Measurements from ENCODE around the gene CNTNAP2.
A peak's percentile ranks its signal among the peaks of the same experiment; 100 is the strongest.

The CNTNAP2 gene

GRCh38 chr7:146175716-146176115 lies 59.1 kb downstream of the CNTNAP2 start:
- Histone ChIP-seq H3K27me3 (ENCODE audit: insufficient read depth, low read length) (no peaks in the 10 kb centered on the region), H3K4ac (ENCODE audit: low read depth, low read length) (no peak overlapping the region)

GRCh38 chr7:146176860-146177259 lies 60.3 kb downstream of the CNTNAP2 start:
- DNase-seq = no peak
- no peak overlapping the region for H3K4ac ChIP-seq (ENCODE audit: low read depth, low read length)
- no peaks in the 10 kb centered on the region for H3K36me3 ChIP-seq (ENCODE audit: control insufficient read depth in 1 of 2, insufficient read depth in 2 of 2, low read length in 2 of 2)
- no peak overlapping the region for H2AFZ ChIP-seq (ENCODE audit: insufficient read depth, low read length, poor library complexity)
- H4K91ac ChIP-seq (ENCODE audit: low read depth, low read length) = no peak overlapping the region
- H3K79me1 ChIP-seq (ENCODE audit: low read length) = no peaks in the 10 kb centered on the region
- H3K9me3 ChIP-seq (ENCODE audit: insufficient read depth, low read depth, low read length) = no peaks in the 10 kb centered on the region
- H3K14ac ChIP-seq (ENCODE audit: low read length) = no peak overlapping the region
- H2AK5ac ChIP-seq (ENCODE audit: low read length) = no peak overlapping the region
- no peak overlapping the region for H2BK5ac ChIP-seq (ENCODE audit: low read depth, low read length, poor library complexity)
- no peak overlapping the region for H4K12ac ChIP-seq (ENCODE audit: low read depth, low read length)
- H2BK12ac ChIP-seq (ENCODE audit: low read length) = no peak overlapping the region
- no peaks in the 10 kb centered on the region for H3K79me2 ChIP-seq (ENCODE audit: control insufficient read depth, insufficient read depth, low read length, poor library complexity)
- no CpG with 5 or more reads among the region's 1 CpG for WGBS (ENCODE audit: extremely low coverage, insufficient coverage, insufficient read length)
- H3K4me1 ChIP-seq (ENCODE audit: control insufficient read depth in 1 of 2, insufficient read depth in 2 of 2, low read length in 2 of 2) = no peaks in the 10 kb centered on the region
- H3K27me3 ChIP-seq (ENCODE audit: insufficient read depth, low read length) = no peaks in the 10 kb centered on the region
- H3K4me2 ChIP-seq (ENCODE audit: low read length) = no peak overlapping the region
- no peak overlapping the region for H3K23ac ChIP-seq (ENCODE audit: low read length)
- no peak overlapping the region for H2BK120ac ChIP-seq (ENCODE audit: insufficient read depth, low read length, poor library complexity)
- no peak overlapping the region for H3K9ac ChIP-seq (ENCODE audit: low read length)
- no peak overlapping the region for H3K18ac ChIP-seq (ENCODE audit: low read length)
- no peak overlapping the region for H3K27ac ChIP-seq (ENCODE audit: low read depth, low read length)
- no peak overlapping the region for H3K4me3 ChIP-seq (ENCODE audit: low read depth, low read length)
- H4K8ac ChIP-seq (ENCODE audit: low read depth, low read length) = no peak overlapping the region

More at GRCh38 chr7:146175716-146176115, 59.1 kb downstream of the CNTNAP2 start:
- Histone ChIP-seq H3K9me3 (ENCODE audit: insufficient read depth, low read depth, low read length) (no peaks in the 10 kb centered on the region), H3K23ac (ENCODE audit: low read length) (no peak overlapping the region), H4K91ac (ENCODE audit: low read depth, low read length) (no peak overlapping the region), H3K14ac (ENCODE audit: low read length) (no peak overlapping the region), H2AK5ac (ENCODE audit: low read length) (no peak overlapping the region), H3K4me2 (ENCODE audit: low read length) (no peak overlapping the region), H3K27ac (ENCODE audit: low read depth, low read length) (no peak overlapping the region), H2AFZ (ENCODE audit: insufficient read depth, low read length, poor library complexity) (no peak overlapping the region), H4K8ac (ENCODE audit: low read depth, low read length) (no peak overlapping the region), H3K79me1 (ENCODE audit: low read length) (no peaks in the 10 kb centered on the region), H3K36me3 (ENCODE audit: control insufficient read depth in 1 of 2, insufficient read depth in 2 of 2, low read length in 2 of 2) (no peaks in the 10 kb centered on the region), H2BK120ac (ENCODE audit: insufficient read depth, low read length, poor library complexity) (no peak overlapping the region), H2BK5ac (ENCODE audit: low read depth, low read length, poor library complexity) (no peak overlapping the region), H3K4me3 (ENCODE audit: low read depth, low read length) (no peak overlapping the region), H3K9ac (ENCODE audit: low read length) (no peak overlapping the region), H3K4me1 (ENCODE audit: control insufficient read depth in 1 of 2, insufficient read depth in 2 of 2, low read length in 2 of 2) (no peaks in the 10 kb centered on the region), H3K79me2 (ENCODE audit: control insufficient read depth, insufficient read depth, low read length, poor library complexity) (no peaks in the 10 kb centered on the region), H4K12ac (ENCODE audit: low read depth, low read length) (no peak overlapping the region), H2BK12ac (ENCODE audit: low read length) (no peak overlapping the region), H3K18ac (ENCODE audit: low read length) (no peak overlapping the region)
- WGBS (ENCODE audit: extremely low coverage, insufficient coverage, insufficient read length) = no CpG with 5 or more reads among the region's 2 CpGs
- peak in 1 of 2 donors; percentile 30 for DNase-seq

GRCh38 chr7:146177301-146177700 lies 60.7 kb downstream of the CNTNAP2 start:
- H4K91ac ChIP-seq (ENCODE audit: low read depth, low read length) = no peak overlapping the region
- no peaks in the 10 kb centered on the region for H3K4me1 ChIP-seq (ENCODE audit: control insufficient read depth in 1 of 2, insufficient read depth in 2 of 2, low read length in 2 of 2)
- no CpG with 5 or more reads among the region's 2 CpGs for WGBS (ENCODE audit: extremely low coverage, insufficient coverage, insufficient read length)
- H3K23ac ChIP-seq (ENCODE audit: low read length) = no peak overlapping the region
- no peaks in the 10 kb centered on the region for H3K27me3 ChIP-seq (ENCODE audit: insufficient read depth, low read length)
- no peak overlapping the region for H3K18ac ChIP-seq (ENCODE audit: low read length)
- H3K27ac ChIP-seq (ENCODE audit: low read depth, low read length) = no peak overlapping the region
- no peak overlapping the region for H2AFZ ChIP-seq (ENCODE audit: insufficient read depth, low read length, poor library complexity)
- no peak overlapping the region for H3K4me2 ChIP-seq (ENCODE audit: low read length)
- no peak overlapping the region for H3K4me3 ChIP-seq (ENCODE audit: low read depth, low read length)
- H4K8ac ChIP-seq (ENCODE audit: low read depth, low read length) = no peak overlapping the region
- no peaks in the 10 kb centered on the region for H3K79me1 ChIP-seq (ENCODE audit: low read length)
- no peak overlapping the region for H2BK5ac ChIP-seq (ENCODE audit: low read depth, low read length, poor library complexity)
- no peak overlapping the region for H3K14ac ChIP-seq (ENCODE audit: low read length)
- no peak overlapping the region for H3K9ac ChIP-seq (ENCODE audit: low read length)
- no peak overlapping the region for H4K12ac ChIP-seq (ENCODE audit: low read depth, low read length)
- no peak overlapping the region for H2BK120ac ChIP-seq (ENCODE audit: insufficient read depth, low read length, poor library complexity)
- H3K36me3 ChIP-seq (ENCODE audit: control insufficient read depth in 1 of 2, insufficient read depth in 2 of 2, low read length in 2 of 2) = no peaks in the 10 kb centered on the region
- no peak overlapping the region for H2BK12ac ChIP-seq (ENCODE audit: low read length)
- no peak overlapping the region for H3K4ac ChIP-seq (ENCODE audit: low read depth, low read length)
- H3K79me2 ChIP-seq (ENCODE audit: control insufficient read depth, insufficient read depth, low read length, poor library complexity) = no peaks in the 10 kb centered on the region
- no peaks in the 10 kb centered on the region for H3K9me3 ChIP-seq (ENCODE audit: insufficient read depth, low read depth, low read length)
- H2AK5ac ChIP-seq (ENCODE audit: low read length) = no peak overlapping the region
- no peak for DNase-seq

- no peaks in the 10 kb centered on the region for H3K9me3 ChIP-seq (ENCODE audit: insufficient read depth, low read depth, low read length)
- no peaks in the 10 kb centered on the region for H3K27me3 ChIP-seq (ENCODE audit: insufficient read depth, low read length)
- DNase-seq = peak in 1 of 2 donors; percentile 63
- H3K4me1 ChIP-seq (ENCODE audit: control insufficient read depth in 1 of 2, insufficient read depth in 2 of 2, low read length in 2 of 2) = no peaks in the 10 kb centered on the region
- no peaks in the 10 kb centered on the region for H3K36me3 ChIP-seq (ENCODE audit: control insufficient read depth in 1 of 2, insufficient read depth in 2 of 2, low read length in 2 of 2)
- no peak overlapping the region for H4K8ac ChIP-seq (ENCODE audit: low read depth, low read length)
- no peak overlapping the region for H4K12ac ChIP-seq (ENCODE audit: low read depth, low read length)
- no peak overlapping the region for H3K18ac ChIP-seq (ENCODE audit: low read length)
- no CpG with 5 or more reads among the region's 2 CpGs for WGBS (ENCODE audit: extremely low coverage, insufficient coverage, insufficient read length)
- H3K14ac ChIP-seq (ENCODE audit: low read length) = no peak overlapping the region
- no peak overlapping the region for H3K9ac ChIP-seq (ENCODE audit: low read length)
- H3K27ac ChIP-seq (ENCODE audit: low read depth, low read length) = no peak overlapping the region
- no peak overlapping the region for H2BK5ac ChIP-seq (ENCODE audit: low read depth, low read length, poor library complexity)
- no peak overlapping the region for H4K91ac ChIP-seq (ENCODE audit: low read depth, low read length)
- no peak overlapping the region for H2BK12ac ChIP-seq (ENCODE audit: low read length)
- H2AK5ac ChIP-seq (ENCODE audit: low read length) = no peak overlapping the region
- no peaks in the 10 kb centered on the region for H3K79me1 ChIP-seq (ENCODE audit: low read length)
- H2BK120ac ChIP-seq (ENCODE audit: insufficient read depth, low read length, poor library complexity) = no peak overlapping the region
- H2AFZ ChIP-seq (ENCODE audit: insufficient read depth, low read length, poor library complexity) = no peak overlapping the region
- H3K4me2 ChIP-seq (ENCODE audit: low read length) = no peak overlapping the region
- H3K4ac ChIP-seq (ENCODE audit: low read depth, low read length) = no peak overlapping the region
- no peaks in the 10 kb centered on the region for H3K79me2 ChIP-seq (ENCODE audit: control insufficient read depth, insufficient read depth, low read length, poor library complexity)
- H3K4me3 ChIP-seq (ENCODE audit: low read depth, low read length) = no peak overlapping the region
- no peak overlapping the region for H3K23ac ChIP-seq (ENCODE audit: low read length)
Measured at GRCh38 chr7:146185844-146186243, 69.2 kb downstream of the CNTNAP2 start.
